Activated gamma-delta T cell (primary cell): ENCODE measurements around the gene CHMP5.
A peak's percentile ranks its signal among the peaks of the same experiment; 100 is the strongest.

Source experiments
- DNase-seq: peaks from one replicate; lab custom pipeline; 2025; lab: John Stamatoyannopoulos, UW
- total RNA-seq, 2 donors: gene quantifications; one replicate each; lab custom pipeline; 2026; lab: John Stamatoyannopoulos, UW

The CHMP5 gene
- total RNA-seq = 37.7 to 42.7 reads per million in 2 donors

GRCh38 chr9:33264473-33265177, at the start of gene CHMP5, which contains the start of gene BAG1:
CHMP5 (plus strand) TSS chr9:33265049; CDS start chr9:33265079, 30 bp downstream.
BAG1 (minus strand) TSS chr9:33264708.
- DNase-seq = peak; percentile 90

GRCh38 chr9:33220681-33221567, 43.9 kb upstream of the CHMP5 start:
- no peak for DNase-seq

- no peak for DNase-seq
These were observed 43.3 kb upstream of the CHMP5 start for GRCh38 chr9:33221568-33221884.

- DNase-seq = no peak
These were observed 42.8 kb upstream of the CHMP5 start for GRCh38 chr9:33222031-33222430.

- DNase-seq = no peak
These were observed 41.2 kb upstream of the CHMP5 start for GRCh38 chr9:33223696-33224095.

- DNase-seq = no peak
These were observed 39.3 kb upstream of the CHMP5 start for GRCh38 chr9:33225319-33226147.

GRCh38 chr9:33227008-33227398, 37.8 kb upstream of the CHMP5 start:
- no peak for DNase-seq

- no peak for DNase-seq
These were observed 37.1 kb upstream of the CHMP5 start for GRCh38 chr9:33227741-33228140.

GRCh38 chr9:33228606-33229005, 36.2 kb upstream of the CHMP5 start:
- DNase-seq = no peak

GRCh38 chr9:33229359-33230114, 35.3 kb upstream of the CHMP5 start:
- DNase-seq = no peak

- no peak for DNase-seq
These were observed 33.9 kb upstream of the CHMP5 start for GRCh38 chr9:33230756-33231622.

GRCh38 chr9:33231623-33231942, 33.3 kb upstream of the CHMP5 start:
- no peak for DNase-seq

GRCh38 chr9:33232815-33233214, 32.0 kb upstream of the CHMP5 start:
- DNase-seq = no peak

GRCh38 chr9:33233626-33234342, 31.1 kb upstream of the CHMP5 start:
- no peak for DNase-seq

- no peak for DNase-seq
These were observed 30.1 kb upstream of the CHMP5 start for GRCh38 chr9:33234511-33235467.

GRCh38 chr9:33236571-33236970, 28.3 kb upstream of the CHMP5 start:
- DNase-seq = no peak

- no peak for DNase-seq
These were observed 24.9 kb upstream of the CHMP5 start, which contains the start of gene SPINK4 for GRCh38 chr9:33239921-33240320. SPINK4 (plus strand) TSS chr9:33240167; CDS start chr9:33240209, 42 bp downstream.

- DNase-seq = no peak
These were observed 23.6 kb upstream of the CHMP5 start for GRCh38 chr9:33241298-33241697.
